ENCODE data around the gene SOCS4.

GRCh38 chr14:55074662-55075061, 47.6 kb downstream of the SOCS4 start:
- TF ChIP-seq RXRA (CRISPR knock-in tag; IDR thresholded peaks at IDR 0.05) = no peak
- TF ChIP-seq SNAPC5 (CRISPR knock-in tag; IDR thresholded peaks at IDR 0.05; ENCODE audit: borderline replicate concordance) = no peak
- no peak for TF ChIP-seq ZNF24 (IDR thresholded peaks at IDR 0.05)
- no peak for TF ChIP-seq REST (IDR thresholded peaks at IDR 0.05; ENCODE audit: borderline replicate concordance in 1 of 2, low read depth in 1 of 2, low read length in 2 of 2)
- no peak for TF ChIP-seq DPF2 (CRISPR knock-in tag; IDR thresholded peaks at IDR 0.05; ENCODE audit: borderline replicate concordance, low read depth)
